Thoracic aorta (tissue), 2 donors: ENCODE measurements around the gene SLC35E4. TPM values are rescaled to one million over a fixed set of nuclear protein-coding genes. Genes with fewer than 3 reads are reported as not detected.
"Not testable (repeated sequence)": the region's sequence is repeated elsewhere in the genome, so short reads cannot be mapped to it uniquely, and the experiment has no call there.

Source experiments
- ATAC-seq: fragments of 150-250 bp; one replicate; pipeline ENCODE4 v1.8.0; 2017; ENCODE audit warnings: low read depth; ENCODE audit not compliant: insufficient number of reproducible peaks, low FRiP score
- DNase-seq: peaks from one replicate; pipeline ENCODE4 v3.0.0-alpha.2; 2020; ENCODE audit warnings: low spot score
- H3K27ac ChIP-seq, 2 donors: fragments of 200-600 bp; sonication (generic); 1 replicate in 1 of 2; 2 replicates in 1 of 2; pipeline ENCODE4 v1.5.1; 2016; ENCODE audit warnings: mild to moderate bottlenecking in 2 of 2, moderate library complexity in 2 of 2
- H3K27me3 ChIP-seq: fragments of 200-600 bp; sonication (generic); replicated peaks from 2 replicates; pipeline ENCODE4 v1.6.0; 2016; ENCODE audit warnings: mild to moderate bottlenecking; ENCODE audit not compliant: insufficient read depth
- H3K36me3 ChIP-seq: fragments of 200-600 bp; sonication (generic); one replicate; pipeline ENCODE4 v1.5.1; 2016
- H3K4me1 ChIP-seq, 2 donors: fragments of 200-600 bp; sonication (generic); 1 replicate in 1 of 2; 2 replicates in 1 of 2; pipeline versions ENCODE4 v1.5.1 to v1.6.0; 2016; ENCODE audit warnings: low read depth in 2 of 2, mild to moderate bottlenecking in 1 of 2; ENCODE audit not compliant: control insufficient read depth in 1 of 2
- H3K4me3 ChIP-seq: fragments of 200-600 bp; sonication (generic); 2 replicates; pipeline ENCODE4 v1.5.1; 2016; ENCODE audit warnings: mild to moderate bottlenecking
- H3K9me3 ChIP-seq: fragments of 200-600 bp; sonication (generic); 2 replicates; pipeline ENCODE4 v1.5.1; 2016
- CTCF ChIP-seq: fragments of 200-600 bp; sonication (generic); IDR thresholded peaks from one replicate; pipeline ENCODE4 v1.5.1; 2019; ENCODE audit warnings: antibody characterized with exemption
- total RNA-seq, 2 donors: library from RNA; depleted of rRNA; stranded (reverse); fragments of >200 nt; gene quantifications; one replicate each; pipeline versions ENCODE4 v1.1.0 to v1.2.3, GENCODE V29; 2016

Gene SLC35E4
- total RNA-seq, 2 donors from 2014 or later = 12.8 to 16.9 TPM

DNA sequence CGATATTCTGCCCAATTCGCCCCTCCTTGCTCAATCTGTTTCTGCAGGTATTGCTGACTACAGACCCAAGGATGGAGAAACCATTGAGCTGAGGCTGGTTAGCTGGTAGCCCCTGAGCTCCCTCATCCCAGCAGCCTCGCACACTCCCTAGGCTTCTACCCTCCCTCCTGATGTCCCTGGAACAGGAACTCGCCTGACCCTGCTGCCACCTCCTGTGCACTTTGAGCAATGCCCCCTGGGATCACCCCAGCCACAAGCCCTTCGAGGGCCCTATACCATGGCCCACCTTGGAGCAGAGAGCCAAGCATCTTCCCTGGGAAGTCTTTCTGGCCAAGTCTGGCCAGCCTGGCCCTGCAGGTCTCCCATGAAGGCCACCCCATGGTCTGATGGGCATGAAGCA lies 9.2 kb upstream of the SLC35E4 start:
- ATAC-seq = no peak

GRCh38 chr22:30627471-30627870 lies 8.1 kb upstream of the SLC35E4 start:
- ATAC-seq (no peak), DNase-seq (no peak)
- no peak overlapping the region for H3K27ac ChIP-seq
- no peaks in the 10 kb centered on the region for H3K9me3 ChIP-seq
- H3K27me3 ChIP-seq = no peaks in the 10 kb centered on the region
- H3K4me3 ChIP-seq = no peak overlapping the region
- no peak for TF ChIP-seq CTCF
- no peaks in the 10 kb centered on the region for H3K36me3 ChIP-seq
- no peaks in the 10 kb centered on the region for H3K4me1 ChIP-seq

More for the DNA sequence above, 9.2 kb upstream of the SLC35E4 start:
- Histone ChIP-seq H3K4me3 (no peak overlapping the region), H3K4me1 (no peaks in the 10 kb centered on the region), H3K27ac (no peak overlapping the region), H3K36me3 (no peaks in the 10 kb centered on the region), H3K27me3 (no peaks in the 10 kb centered on the region), H3K9me3 (no peaks in the 10 kb centered on the region)
- no peak for TF ChIP-seq CTCF
- no peak for DNase-seq

- no peaks in the 10 kb centered on the region for H3K4me1 ChIP-seq
- no peaks in the 10 kb centered on the region for H3K9me3 ChIP-seq
- no peak overlapping the region for H3K4me3 ChIP-seq
- no peak for TF ChIP-seq CTCF
- no peaks in the 10 kb centered on the region for H3K36me3 ChIP-seq
- no peaks in the 10 kb centered on the region for H3K27me3 ChIP-seq
- no peak overlapping the region for H3K27ac ChIP-seq
- no peak for DNase-seq
- no peak for ATAC-seq
These were observed 7.1 kb upstream of the SLC35E4 start for GRCh38 chr22:30628491-30628890.

DNA sequence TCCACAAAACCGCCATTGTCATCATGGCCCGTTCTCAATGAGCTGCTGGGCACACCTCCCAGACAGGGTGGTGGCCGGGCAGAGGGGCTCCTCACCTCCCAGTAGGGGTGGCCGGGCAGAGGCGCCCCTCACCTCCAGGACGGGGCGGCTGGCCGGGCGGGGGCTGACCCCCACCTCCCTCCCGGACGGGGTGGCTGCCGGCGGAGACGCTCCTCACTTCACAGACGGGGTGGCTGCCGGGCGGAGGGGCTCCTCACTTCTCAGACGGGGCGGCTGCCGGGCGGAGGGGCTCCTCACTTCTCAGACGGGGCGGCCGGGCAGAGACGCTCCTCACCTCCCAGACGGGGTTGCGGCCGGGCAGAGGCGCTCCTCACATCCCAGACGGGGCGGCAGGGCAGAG lies 4.1 kb upstream of the SLC35E4 start:
- not testable (repeated sequence) for ATAC-seq, H3K36me3 ChIP-seq, H3K9me3 ChIP-seq, H3K27me3 ChIP-seq, H3K4me3 ChIP-seq, DNase-seq, H3K27ac ChIP-seq
- peaks cover 5 to 12% of the 10 kb centered on the region in 2 donors for H3K4me1 ChIP-seq

DNA sequence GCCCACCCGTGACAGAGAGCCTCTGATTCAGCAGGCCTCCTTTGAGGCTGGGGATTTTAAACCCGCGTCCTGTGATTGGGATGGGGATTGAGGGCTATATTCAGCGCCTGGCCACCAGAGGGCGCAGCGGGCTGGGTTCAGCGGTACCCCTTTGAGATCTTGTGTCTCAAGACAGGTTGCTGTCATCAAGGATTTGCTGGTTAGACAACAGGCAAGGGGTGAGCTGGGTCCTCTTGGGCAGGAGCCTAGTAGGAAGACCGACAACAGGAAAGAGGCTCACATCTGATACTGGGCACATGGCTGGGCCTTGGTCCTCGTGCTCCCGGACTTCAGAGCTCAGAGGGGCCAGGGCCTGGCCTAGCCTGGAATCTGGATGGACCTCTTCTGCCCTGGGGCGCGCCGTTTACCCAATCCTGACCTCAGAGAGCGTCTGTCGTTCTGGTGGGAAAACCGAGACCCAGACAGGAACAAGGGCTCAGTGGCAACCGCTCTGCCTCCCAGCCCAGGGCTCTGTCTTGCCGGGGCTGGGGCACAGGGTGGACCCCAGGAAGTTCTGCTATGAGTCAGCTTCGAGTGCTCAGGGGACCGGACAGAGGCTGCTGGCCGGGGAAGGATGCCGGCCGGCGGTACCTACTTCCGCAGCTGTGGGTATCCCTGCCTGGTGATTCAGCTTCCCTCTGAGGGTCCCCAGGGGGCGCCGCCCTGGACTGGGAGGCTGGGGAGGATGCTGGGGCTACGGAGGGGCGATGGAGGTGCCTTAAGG lies 929 bp upstream of the SLC35E4 start:
- H3K4me1 ChIP-seq = peaks cover 17 to 29% of the 10 kb centered on the region in 2 donors
- no peaks in the 10 kb centered on the region for H3K9me3 ChIP-seq
- peak overlapping the region; percentile 87 for H3K4me3 ChIP-seq
- peak overlapping the region; percentile 88 to 97 for H3K27ac ChIP-seq
- H3K27me3 ChIP-seq = no peaks in the 10 kb centered on the region
- TF ChIP-seq CTCF = peak; percentile 97
- no peaks in the 10 kb centered on the region for H3K36me3 ChIP-seq
- DNase-seq = peak; percentile 38
- ATAC-seq = peak; percentile 61
